NCI-H526 (cell line): Measurements from ENCODE around the gene RHBG.
"Not testable (repeated sequence)": the region's sequence is repeated elsewhere in the genome, so short reads cannot be mapped to it uniquely, and the experiment has no call there.

ENCODE experiments used
- DNase-seq, 2 experiments: peaks; one replicate each; lab custom pipeline; 2025; lab: John Stamatoyannopoulos, UW

RHBG gene

DNA sequence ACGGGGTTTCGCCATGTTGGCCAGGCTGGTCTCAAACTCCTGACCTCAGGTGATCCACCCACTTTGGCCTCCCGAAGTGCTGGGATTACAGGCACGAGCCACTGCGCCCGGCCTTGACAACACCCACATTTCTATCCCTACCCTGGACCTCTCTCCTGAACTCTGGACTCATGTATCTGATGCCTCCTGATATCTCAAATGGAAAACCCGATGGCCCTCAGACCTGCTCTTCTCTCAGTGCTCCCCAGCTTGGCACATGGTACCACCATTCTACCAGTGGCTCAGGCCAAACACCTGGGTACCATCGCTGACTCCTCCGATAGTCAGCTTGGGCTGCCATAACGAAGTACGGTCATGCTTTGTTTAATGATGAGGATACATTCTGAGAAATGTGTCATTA is 8.5 kb upstream of the RHBG start:
- no peak for DNase-seq

DNA sequence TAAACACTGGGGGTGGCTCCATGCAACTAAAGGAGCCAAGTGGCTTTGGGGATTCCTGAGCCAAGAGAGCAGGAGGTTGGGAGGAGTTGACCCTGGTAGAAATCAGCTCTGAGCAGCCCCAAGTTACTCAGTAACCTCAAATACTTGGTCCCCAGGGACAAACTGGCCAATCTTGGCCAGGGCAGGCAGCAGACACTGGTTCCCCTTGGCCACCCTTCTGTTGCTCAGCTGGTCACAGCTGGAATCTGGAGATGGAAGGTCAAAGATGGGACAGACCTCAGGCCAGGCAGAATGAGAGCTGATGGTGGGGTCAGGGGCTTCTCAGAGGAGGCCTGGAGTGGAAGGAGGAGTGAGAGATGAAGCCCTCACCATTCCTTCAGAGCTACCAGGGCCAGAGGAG is 3.3 kb upstream of the RHBG start:
- DNase-seq, result no peak

DNA sequence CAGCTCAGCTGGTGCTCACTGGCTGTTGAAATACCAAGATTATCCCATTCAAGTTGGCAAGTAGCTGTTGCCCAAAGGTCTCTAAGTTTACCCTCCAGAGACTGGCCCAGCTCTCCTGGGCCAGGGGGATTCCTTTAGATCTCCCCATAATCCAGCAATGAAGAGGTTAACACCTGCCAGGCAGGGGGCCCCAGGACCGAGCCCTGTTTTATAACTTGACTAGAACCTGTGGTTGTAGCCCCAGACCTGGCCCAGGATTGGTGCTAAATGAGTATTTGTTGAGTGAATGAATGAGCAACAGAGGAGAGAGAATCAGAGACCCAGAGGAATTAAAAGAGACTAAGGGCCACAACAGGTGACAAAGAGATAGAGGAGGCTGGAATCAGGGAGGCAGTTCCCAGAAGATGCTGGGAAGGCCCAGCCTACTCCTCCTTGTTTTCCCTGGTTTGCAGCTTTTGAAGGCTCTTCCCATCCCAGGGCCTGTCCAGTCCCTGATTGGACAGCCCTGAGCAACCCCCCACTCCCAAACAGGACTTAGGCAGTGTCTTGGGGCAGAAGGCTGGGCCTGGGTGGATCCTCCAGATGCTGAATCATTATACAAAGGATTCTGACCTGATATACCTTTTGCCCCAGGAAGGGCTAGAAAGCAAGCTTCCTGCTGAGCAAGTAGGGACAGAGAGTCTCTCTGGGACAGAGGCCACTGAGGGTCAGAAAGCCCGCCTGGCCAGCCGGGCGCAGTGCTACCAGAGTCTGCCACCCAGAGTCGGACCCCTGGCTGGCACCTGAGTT is 2.4 kb upstream of the RHBG start:
- DNase-seq, result no peak

- DNase-seq, result peak in 1 of 2 experiments; percentile 47
Measured at GRCh38 chr1:156367383-156368156, 1.4 kb upstream of the RHBG start.

GRCh38 chr1:156368157-156368658 is 803 bp upstream of the RHBG start:
- DNase-seq, result no peak

DNA sequence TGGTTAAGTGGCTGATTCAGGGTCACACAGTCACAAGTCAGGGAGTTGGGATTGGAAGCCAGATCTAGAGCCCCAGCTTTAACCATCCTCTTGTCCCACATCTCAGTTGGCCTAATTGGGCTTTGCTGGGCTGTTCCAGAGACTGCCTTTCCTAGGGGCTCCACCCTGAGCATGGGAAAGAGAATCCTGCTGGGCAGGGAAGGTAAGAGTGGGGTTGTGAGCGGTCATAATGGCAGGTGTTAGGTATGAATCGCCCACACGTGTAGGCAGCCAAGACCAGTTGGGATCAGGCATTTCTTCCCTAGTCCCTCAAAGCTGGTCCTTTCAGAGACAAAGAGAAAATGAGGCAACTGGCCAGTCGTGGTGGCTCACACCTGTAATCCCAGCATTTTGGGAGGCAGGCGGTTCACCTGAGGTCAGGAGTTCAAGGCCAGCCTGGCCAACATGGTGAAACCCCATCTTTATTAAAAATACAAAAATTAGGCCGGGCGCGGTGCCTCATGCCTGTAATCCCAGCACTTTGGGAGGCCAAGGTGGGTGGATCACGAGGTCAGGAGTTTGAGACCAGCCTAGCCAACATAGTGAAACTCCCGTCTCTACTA is 775 bp downstream of the RHBG start:
- DNase-seq, result not testable (repeated sequence)

GRCh38 chr1:156371553-156372264 is 2.7 kb downstream of the RHBG start:
- no peak for DNase-seq

- DNase-seq, result no peak
Measured at GRCh38 chr1:156372265-156372586, 3.2 kb downstream of the RHBG start.

- no peak for DNase-seq
Measured at GRCh38 chr1:156372876-156373275, 3.9 kb downstream of the RHBG start.

DNA sequence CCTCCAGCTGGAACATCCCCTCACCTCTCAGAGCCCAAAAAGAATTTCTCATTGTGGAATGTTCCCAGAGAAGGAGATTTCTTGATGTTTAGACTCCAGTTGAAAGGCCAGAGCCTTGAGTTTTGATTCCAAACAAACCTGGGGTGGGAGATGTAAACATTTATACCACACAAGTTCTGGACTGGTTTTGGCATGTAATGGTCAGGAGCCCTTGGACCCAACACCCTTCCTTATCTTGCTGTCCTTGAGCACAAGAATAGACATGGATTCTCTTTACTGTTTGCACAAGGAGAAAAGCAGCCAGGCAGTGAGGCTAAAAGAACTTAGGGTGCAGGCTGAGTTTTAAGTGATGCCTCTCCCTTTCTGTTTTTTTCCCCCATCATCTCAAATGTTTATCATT is 4.5 kb downstream of the RHBG start:
- no peak for DNase-seq

GRCh38 chr1:156376146-156376545 is 7.1 kb downstream of the RHBG start:
- no peak for DNase-seq

DNA sequence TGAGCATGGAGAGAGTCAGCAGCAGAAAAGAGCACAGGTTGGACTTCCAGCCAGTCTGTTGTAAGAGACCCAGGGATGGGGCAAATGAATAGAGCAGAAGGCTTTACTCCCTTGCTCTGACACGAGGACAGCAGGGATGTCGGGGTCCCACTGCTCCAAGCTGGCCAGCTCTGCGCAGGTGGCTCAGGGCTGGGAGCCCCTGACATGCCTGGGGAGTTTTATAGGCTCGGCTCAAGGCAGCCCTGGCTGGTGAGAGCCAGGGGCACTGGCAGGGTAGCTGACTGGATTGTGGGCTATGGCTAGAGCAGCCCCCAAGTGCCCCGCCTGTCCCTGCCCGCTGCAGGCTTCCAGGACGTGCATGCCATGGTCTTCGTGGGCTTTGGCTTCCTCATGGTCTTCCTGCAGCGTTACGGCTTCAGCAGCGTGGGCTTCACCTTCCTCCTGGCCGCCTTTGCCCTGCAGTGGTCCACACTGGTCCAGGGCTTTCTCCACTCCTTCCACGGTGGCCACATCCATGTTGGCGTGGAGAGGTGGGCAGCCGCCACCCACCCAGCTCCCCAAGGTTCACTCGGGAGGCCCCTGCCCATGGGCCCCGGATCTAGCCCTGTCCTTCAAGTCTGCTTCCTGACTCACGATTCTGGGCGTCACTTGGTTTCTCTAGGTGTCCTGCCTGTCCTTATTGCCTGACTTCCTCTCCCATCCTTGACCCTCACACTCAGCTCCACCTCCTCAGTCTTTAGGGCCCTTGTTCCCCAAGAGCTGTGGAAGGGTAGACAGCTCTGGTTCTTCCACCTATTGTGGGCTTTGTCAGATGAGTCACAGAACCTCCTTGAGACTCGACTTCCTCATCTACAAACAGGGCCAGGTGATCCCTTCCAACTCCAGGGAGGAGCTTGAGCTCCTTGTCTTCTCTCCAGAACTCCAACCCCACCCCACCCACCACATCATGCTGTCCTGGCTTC is 8.2 kb downstream of the RHBG start:
- no peak for DNase-seq

- DNase-seq, result no peak
Measured at GRCh38 chr1:156378557-156378956, 9.5 kb downstream of the RHBG start.

DNA sequence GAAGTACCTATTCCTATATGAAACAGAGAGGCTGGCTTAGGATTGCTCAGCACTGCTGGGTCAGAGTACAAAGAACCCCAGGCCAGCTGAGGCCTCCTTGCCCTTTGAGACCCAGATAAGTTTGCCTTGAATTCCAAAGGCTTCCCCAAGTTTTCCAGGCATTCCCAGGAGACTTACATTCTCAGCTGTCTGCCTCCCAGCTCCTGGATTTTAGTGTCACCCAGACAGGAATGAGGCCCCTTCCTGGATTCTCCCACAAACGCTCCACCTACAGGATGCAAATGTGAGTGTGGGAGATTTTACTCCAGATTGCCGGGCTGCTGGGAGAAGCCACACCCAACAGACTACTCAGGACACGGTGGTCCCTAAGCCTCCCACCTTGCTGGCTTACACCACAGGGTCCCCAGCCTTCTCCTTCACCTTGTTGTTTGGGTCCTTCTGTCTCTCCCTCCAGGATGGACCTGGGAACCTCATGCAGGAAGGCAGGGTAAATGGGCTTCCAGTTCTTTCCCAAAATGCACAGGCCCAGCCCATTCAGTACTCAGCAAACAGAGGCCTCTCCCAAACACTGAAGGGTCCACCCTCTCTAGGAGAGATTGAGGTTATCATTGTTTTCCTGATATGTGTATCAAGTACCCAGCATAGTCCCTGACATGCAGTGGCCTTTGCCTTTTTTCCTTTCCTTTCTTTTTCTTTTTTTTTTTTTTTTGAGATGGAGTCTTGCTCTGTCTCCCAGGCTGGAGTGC is 10.6 kb downstream of the RHBG start:
- DNase-seq, result peak; percentile 84 to 90

DNA sequence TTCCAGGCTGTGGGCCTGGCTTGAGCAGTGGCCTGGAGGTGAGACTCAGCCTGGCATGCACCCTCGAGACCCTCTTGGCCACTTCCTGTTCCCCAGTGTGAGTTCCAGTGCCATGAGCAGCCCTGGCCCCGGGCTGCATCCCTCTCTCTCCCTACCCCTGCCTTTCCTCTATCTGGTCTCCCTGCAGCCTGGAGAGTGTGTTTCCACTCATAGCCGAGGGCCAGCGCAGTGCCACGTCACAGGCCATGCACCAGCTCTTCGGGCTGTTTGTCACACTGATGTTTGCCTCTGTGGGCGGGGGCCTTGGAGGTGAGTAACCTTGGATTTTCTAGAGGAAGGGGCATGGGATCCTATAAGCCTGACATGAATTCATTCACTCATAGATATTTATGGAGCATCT is 13.6 kb downstream of the RHBG start:
- DNase-seq, result no peak

GRCh38 chr1:156383023-156383422 is 14.0 kb downstream of the RHBG start:
- peak; percentile 87 to 98 for DNase-seq

- no peak for DNase-seq
Measured at GRCh38 chr1:156384007-156384406, 15.0 kb downstream of the RHBG start.

- DNase-seq, result no peak
Measured at GRCh38 chr1:156384658-156385057, 15.6 kb downstream of the RHBG start.

DNA sequence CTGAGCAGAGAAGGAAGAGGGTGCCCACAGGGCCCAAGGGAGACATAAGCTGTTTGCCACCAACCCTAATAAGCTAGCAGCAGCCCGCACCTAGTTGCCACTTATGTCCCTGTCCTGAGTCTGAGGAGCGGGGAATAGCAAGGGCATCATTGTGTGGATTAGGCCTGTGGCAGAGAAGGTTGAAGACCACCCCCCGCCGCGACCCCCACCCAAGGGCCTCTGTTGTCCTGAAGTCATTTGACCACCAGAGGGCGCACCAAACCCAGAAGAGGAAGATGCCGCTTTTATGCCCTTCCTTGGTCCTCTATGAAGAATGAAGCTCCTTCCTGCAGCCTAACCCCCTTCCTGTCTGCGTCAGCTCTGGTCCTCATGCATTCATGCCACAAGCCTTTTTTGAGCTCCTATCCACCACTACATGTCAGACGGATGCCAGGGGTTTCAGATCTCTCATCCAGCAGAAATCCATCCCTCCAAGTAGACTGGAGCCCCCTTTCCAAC is 16.6 kb downstream of the RHBG start:
- DNase-seq, result peak; percentile 92 to 97
